Tibial artery (tissue), 4 donors: ENCODE results near the gene APCDD1L.
"Not testable (repeated sequence)": the region's sequence is repeated elsewhere in the genome, so short reads cannot be mapped to it uniquely, and the experiment has no call there.

ENCODE experiments used
- DNase-seq, 2 donors: peaks; one replicate each; pipeline ENCODE4 v3.0.0-alpha.2; 2019
- H3K27ac ChIP-seq, 2 donors: fragments of 200-600 bp; sonication (generic) in 1 of 2; 1 replicate in 1 of 2; 2 replicates in 1 of 2; pipeline ENCODE4 v1.5.1; 2018 to 2019; ENCODE audit warnings: mild to moderate bottlenecking in 1 of 2
- H3K27me3 ChIP-seq, 2 donors: fragments of 200-600 bp; sonication (generic) in 1 of 2; one replicate each; pipeline versions ENCODE4 v1.5.1 to v1.6.0; 2016 to 2019
- H3K36me3 ChIP-seq, 3 donors: fragments of 200-600 bp; sonication (generic) in 2 of 3; one replicate each; pipeline ENCODE4 v1.5.1; 2016 to 2019; ENCODE audit warnings: mild to moderate bottlenecking in 2 of 3
- H3K4me1 ChIP-seq, 4 donors: fragments of 200-600 bp; sonication (generic) in 2 of 4; 1 replicate in 3 of 4; 2 replicates in 1 of 4; pipeline ENCODE4 v1.5.1; 2016 to 2019
- H3K4me3 ChIP-seq, 2 donors: fragments of 200-600 bp; sonication (generic) in 1 of 2; 1 replicate in 1 of 2; 2 replicates in 1 of 2; pipeline ENCODE4 v1.5.1; 2018 to 2019; ENCODE audit warnings: mild to moderate bottlenecking in 2 of 2
- H3K9me3 ChIP-seq, 3 donors: fragments of 200-600 bp; sonication (generic) in 1 of 3; one replicate each; pipeline ENCODE4 v1.5.1; 2016 to 2019
- CTCF ChIP-seq, 2 experiments: fragments of 200-600 bp in 1 of 2; fragments of 450-650 bp in 1 of 2; IDR thresholded peaks; one replicate each; pipeline ENCODE4 v1.5.1; 2017 to 2019; ENCODE audit warnings: antibody characterized with exemption in 2 of 2, mild to moderate bottlenecking in 1 of 2, moderate library complexity in 1 of 2
- intact Hi-C: fragments of 100-400 bp; cut with DNase I; formaldehyde crosslinking; loops from one replicate; pipeline ENCODE4 v1.15.0; 2023; ENCODE audit warnings: low total_unique reads

The APCDD1L gene

DNA sequence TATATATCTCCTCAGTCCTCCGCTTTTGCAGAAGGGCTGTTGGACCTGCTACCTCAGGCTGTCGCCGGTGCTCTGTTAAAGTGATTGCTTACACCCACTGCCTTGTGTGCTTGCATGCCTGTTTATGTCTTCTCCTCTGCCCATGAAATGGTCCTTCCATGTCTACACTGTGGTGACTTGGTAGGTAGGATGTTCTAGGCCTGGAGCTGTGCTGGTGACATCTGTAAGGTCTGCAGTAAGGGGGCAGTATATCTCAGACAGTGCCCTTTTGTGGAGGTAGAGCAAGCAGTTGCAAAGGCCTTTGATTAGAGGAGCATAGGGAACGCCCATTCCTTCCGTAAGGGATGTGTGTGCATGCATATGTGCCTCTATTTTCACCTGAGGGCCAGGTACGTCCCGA lies 85.9 kb downstream of the APCDD1L start:
- H3K27ac ChIP-seq = no peak overlapping the region
- H3K9me3 ChIP-seq = no peaks in the 10 kb centered on the region
- no peaks in the 10 kb centered on the region for H3K27me3 ChIP-seq
- no peak for TF ChIP-seq CTCF (IDR thresholded peaks at IDR 0.05)
- intact Hi-C loops = no loop called here
- H3K4me3 ChIP-seq = no peak overlapping the region
- H3K4me1 ChIP-seq = peaks cover 0 to 29% (median 3%) of the 10 kb centered on the region in 4 donors
- DNase-seq = no peak
- peaks cover 0 to 7% (median 0%) of the 10 kb centered on the region in 3 donors for H3K36me3 ChIP-seq

DNA sequence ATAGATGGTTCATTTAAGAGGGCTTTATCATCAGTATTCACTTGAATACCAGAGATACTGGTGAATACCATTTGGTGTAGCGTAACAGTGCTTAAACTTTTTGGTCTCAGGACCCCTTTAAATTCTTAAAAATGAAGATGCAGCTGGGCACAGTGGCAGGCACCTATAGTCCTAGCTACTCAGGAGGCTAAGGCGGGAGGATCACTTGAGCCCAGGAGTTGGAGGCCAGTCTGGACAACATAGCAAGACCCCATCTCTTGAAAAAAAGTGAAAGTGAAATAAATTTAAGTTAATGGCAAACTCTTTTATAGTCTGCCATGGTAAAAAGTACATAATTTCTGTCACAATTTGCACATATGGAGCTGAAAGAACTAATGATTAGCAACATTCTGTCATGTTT lies 86.8 kb downstream of the APCDD1L start:
- no peaks in the 10 kb centered on the region for H3K9me3 ChIP-seq
- intact Hi-C loops = no loop called here
- no peaks in the 10 kb centered on the region for H3K27me3 ChIP-seq
- no peak for TF ChIP-seq CTCF (IDR thresholded peaks at IDR 0.05)
- peaks cover 0 to 7% (median 0%) of the 10 kb centered on the region in 3 donors for H3K36me3 ChIP-seq
- H3K4me1 ChIP-seq = peaks cover 0 to 29% (median 3%) of the 10 kb centered on the region in 4 donors
- no peak overlapping the region for H3K27ac ChIP-seq
- no peak overlapping the region for H3K4me3 ChIP-seq
- no peak for DNase-seq

DNA sequence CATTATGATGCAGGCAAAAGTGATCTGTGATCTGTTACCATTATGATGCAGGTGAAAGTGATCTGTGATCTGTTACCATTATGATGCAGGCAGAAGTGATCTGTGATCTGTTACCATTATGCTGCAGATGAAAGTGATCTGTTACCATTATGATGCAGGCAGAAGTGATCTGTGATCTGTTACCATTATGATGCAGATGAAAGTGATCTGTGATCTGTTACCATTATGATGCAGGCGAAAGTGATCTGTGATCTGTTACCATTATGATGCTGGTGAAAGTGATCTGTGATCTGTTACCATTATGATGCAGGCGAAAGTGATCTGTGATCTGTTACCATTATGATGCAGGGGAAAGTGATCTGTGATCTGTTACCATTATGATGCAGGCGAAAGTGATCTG lies 87.6 kb downstream of the APCDD1L start:
- H3K27me3 ChIP-seq, H3K4me3 ChIP-seq, H3K9me3 ChIP-seq, H3K27ac ChIP-seq, DNase-seq, H3K36me3 ChIP-seq, intact Hi-C loops: not testable (repeated sequence)
- H3K4me1 ChIP-seq = peaks cover 0 to 23% (median 3%) of the 10 kb centered on the region in 4 donors

DNA sequence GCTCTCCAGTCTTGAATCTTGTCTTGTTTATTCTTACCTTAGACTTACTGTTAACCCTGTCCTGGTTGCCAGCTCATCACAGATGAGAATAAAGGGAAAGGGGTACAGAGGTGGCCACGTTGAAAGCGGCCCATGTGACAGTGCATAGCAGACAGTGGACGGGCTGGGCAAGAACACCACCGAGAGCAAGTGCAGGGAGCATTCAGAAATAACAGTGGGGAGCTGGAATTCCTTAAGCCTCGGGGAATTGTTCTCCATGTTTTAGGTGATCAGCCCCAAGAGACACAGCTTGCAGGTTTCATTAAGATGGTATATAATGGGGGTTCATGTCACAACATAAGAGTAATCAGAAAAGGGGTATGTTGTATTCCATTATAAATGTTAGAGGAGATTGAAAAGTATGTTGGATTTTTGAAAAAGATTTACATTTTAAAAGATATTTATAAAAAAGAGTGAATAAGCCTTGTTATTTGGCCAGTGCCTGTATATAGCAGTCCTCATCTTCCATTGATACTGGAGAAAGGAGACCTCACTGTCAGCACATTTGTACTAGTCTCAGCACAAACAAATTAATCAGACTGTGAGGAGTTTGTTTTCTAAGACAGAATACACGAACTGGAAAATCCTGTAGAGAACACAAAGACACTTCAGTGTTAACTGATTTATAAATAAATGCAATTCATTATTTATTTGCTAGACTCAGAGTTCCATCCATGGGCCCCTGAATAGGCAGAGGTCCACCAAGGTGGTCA lies 90.8 kb downstream of the APCDD1L start:
- Histone ChIP-seq H3K9me3 (no peaks in the 10 kb centered on the region), H3K27me3 (no peaks in the 10 kb centered on the region), H3K4me1 (no peaks in the 10 kb centered on the region), H3K27ac (no peak overlapping the region), H3K36me3 (peaks cover 14 to 27% (median 19%) of the 10 kb centered on the region in 3 donors), H3K4me3 (no peak overlapping the region)
- intact Hi-C loops = no loop called here
- TF ChIP-seq CTCF (IDR thresholded peaks at IDR 0.05) = no peak
- no peak for DNase-seq

DNA sequence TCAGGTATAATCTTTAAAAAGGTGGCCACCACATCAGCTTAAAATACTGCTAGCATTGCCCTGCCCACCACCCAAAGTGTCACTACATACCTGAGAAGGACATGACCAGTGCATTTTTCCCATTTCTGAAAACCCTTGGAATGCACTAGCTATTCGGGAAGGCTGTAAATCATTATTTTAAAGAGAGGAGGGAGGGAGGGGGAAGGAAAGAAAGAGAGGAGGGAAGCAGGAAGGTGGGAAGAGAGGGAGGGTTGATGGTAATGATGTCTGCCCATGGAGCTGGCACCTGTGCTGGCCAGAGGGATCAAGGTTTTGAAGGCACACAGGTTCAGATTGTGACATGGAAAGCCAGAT lies 93.7 kb downstream of the APCDD1L start:
- no peaks in the 10 kb centered on the region for H3K9me3 ChIP-seq
- no peak for DNase-seq
- no peaks in the 10 kb centered on the region for H3K4me1 ChIP-seq
- intact Hi-C loops = no loop called here
- H3K4me3 ChIP-seq = no peak overlapping the region
- H3K36me3 ChIP-seq = peaks cover 14 to 40% (median 19%) of the 10 kb centered on the region in 3 donors
- no peak overlapping the region for H3K27ac ChIP-seq
- H3K27me3 ChIP-seq = no peaks in the 10 kb centered on the region
- no peak for TF ChIP-seq CTCF (IDR thresholded peaks at IDR 0.05)

- TF ChIP-seq CTCF (IDR thresholded peaks at IDR 0.05) = no peak
- H3K36me3 ChIP-seq = peaks cover 14 to 40% (median 14%) of the 10 kb centered on the region in 3 donors
- DNase-seq = no peak
- H3K4me1 ChIP-seq = no peaks in the 10 kb centered on the region
- H3K27ac ChIP-seq = no peak overlapping the region
- no peaks in the 10 kb centered on the region for H3K27me3 ChIP-seq
- no peak overlapping the region for H3K4me3 ChIP-seq
- intact Hi-C loops = no loop called here
- no peaks in the 10 kb centered on the region for H3K9me3 ChIP-seq
These were observed 94.3 kb downstream of the APCDD1L start for GRCh38 chr20:58420798-58421496.
